Smooth muscle cell (in vitro differentiated cells): ENCODE measurements around the gene MAP2K6. TPM values are rescaled to one million over a fixed set of nuclear protein-coding genes. Genes with fewer than 3 reads are reported as not detected.

Experiments
- DNase-seq: peaks from one replicate; lab custom pipeline; 2025; ENCODE audit not compliant: unreplicated experiment; lab: John Stamatoyannopoulos, UW
- H2AFZ ChIP-seq: fragments of 200-600 bp; sonication (generic); 2 replicates; pipeline ENCODE4 v1.6.0; 2016; ENCODE audit warnings: antibody characterized with exemption, low read depth, mild to moderate bottlenecking
- H3F3A ChIP-seq: fragments of 200-600 bp; sonication (generic); 2 replicates; pipeline ENCODE4 v1.6.0; 2017; ENCODE audit warnings: antibody characterized with exemption, low read depth
- H3K27ac ChIP-seq: fragments of 200-600 bp; sonication (generic); 2 replicates; pipeline ENCODE4 v1.5.1; 2016; ENCODE audit warnings: low read depth, mild to moderate bottlenecking
- H3K27me3 ChIP-seq: fragments of 200-600 bp; sonication (generic); 2 replicates; pipeline ENCODE4 v1.6.1; 2016; ENCODE audit warnings: low read depth, mild to moderate bottlenecking
- H3K36me3 ChIP-seq: fragments of 200-600 bp; sonication (generic); 2 replicates; pipeline ENCODE4 v1.5.1; 2016; ENCODE audit warnings: low read depth
- H3K4me1 ChIP-seq: fragments of 200-600 bp; sonication (generic); 2 replicates; pipeline ENCODE4 v1.5.1; 2016; ENCODE audit warnings: low read depth
- H3K4me2 ChIP-seq: fragments of 200-600 bp; sonication (generic); 2 replicates; pipeline ENCODE4 v1.6.0; 2016; ENCODE audit warnings: mild to moderate bottlenecking
- H3K4me3 ChIP-seq: fragments of 200-600 bp; sonication (generic); 2 replicates; pipeline ENCODE4 v1.5.1; 2016; ENCODE audit warnings: mild to moderate bottlenecking
- H3K79me2 ChIP-seq: fragments of 200-600 bp; sonication (generic); 2 replicates; pipeline ENCODE4 v1.6.0; 2016; ENCODE audit warnings: low read depth, mild to moderate bottlenecking
- H3K9ac ChIP-seq: fragments of 200-600 bp; sonication (generic); 2 replicates; pipeline ENCODE4 v1.6.0; 2016; ENCODE audit warnings: low read depth
- H3K9me3 ChIP-seq: fragments of 200-600 bp; sonication (generic); replicated peaks from 2 replicates; pipeline ENCODE4 v1.5.1; 2016; ENCODE audit warnings: low read depth
- H4K20me1 ChIP-seq: fragments of 200-600 bp; sonication (generic); 2 replicates; pipeline ENCODE4 v1.6.0; 2016; ENCODE audit warnings: low read depth
- WGBS: methylation state at CpG from one replicate; pipeline ENCODE4 v1.1.7; 2016; ENCODE audit warnings: low lambda C conversion rate; 5-methylcytosine and 5-hydroxymethylcytosine counted together
- polyA plus RNA-seq: library from polyadenylated mRNA; unstranded; fragments of >200 nt; fragmentation: Nextera tagmentation; extraction: Ambion mirVana; gene quantifications from 2 replicates; pipeline ENCODE4 v1.2.1, GENCODE V29; 2016
- total RNA-seq: library from RNA; depleted of rRNA; stranded (reverse); fragments of >200 nt; gene quantifications from 2 replicates; pipeline ENCODE4 v1.2.3, GENCODE V29; 2014
- TF ChIP-seq, protein P1 (sequence below): fragments of 200-600 bp; sonication (generic); IDR thresholded peaks from 2 replicates; pipeline ENCODE4 v1.5.1; 2017; ENCODE audit warnings: borderline replicate concordance, mild to moderate bottlenecking, antibody characterized with exemption; ENCODE audit not compliant: insufficient read depth, poor library complexity, severe bottlenecking

Gene MAP2K6
- total and polyA plus RNA-seq, 2 experiments from 2014 or later: 5.0 to 8.1 TPM

DNA sequence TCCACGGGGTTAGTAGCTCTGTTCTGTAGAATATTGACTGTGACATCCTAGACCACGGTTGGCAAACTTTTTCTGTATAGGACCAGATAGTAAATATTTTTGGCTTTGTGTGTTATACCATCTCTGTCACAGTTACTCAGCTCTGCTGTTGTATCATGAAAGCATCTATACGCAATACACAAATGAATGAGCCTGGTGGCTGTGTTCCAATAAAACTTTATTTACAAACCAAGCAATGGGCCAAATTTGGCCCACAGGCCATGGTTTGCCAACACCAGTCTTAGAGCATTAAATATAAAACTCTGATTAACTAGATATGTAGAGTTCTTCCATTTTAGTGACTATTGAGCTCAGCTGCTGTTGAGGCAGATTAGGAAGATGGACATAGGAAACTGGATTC is 132.7 kb downstream of the MAP2K6 start:
- no peaks in the 10 kb centered on the region for H3K4me1 ChIP-seq
- WGBS: 97% methylated on average over 3 of the region's 3 CpGs
- no peak overlapping the region for H3K4me3 ChIP-seq
- H3K9ac ChIP-seq: no peak overlapping the region
- H4K20me1 ChIP-seq: no peaks in the 10 kb centered on the region
- H2AFZ ChIP-seq: no peak overlapping the region
- no peak for DNase-seq
- H3K79me2 ChIP-seq: no peaks in the 10 kb centered on the region
- H3K4me2 ChIP-seq: no peak overlapping the region
- H3K27me3 ChIP-seq: no peaks in the 10 kb centered on the region
- no peak overlapping the region for H3K27ac ChIP-seq
- no peaks in the 10 kb centered on the region for H3K9me3 ChIP-seq
- H3F3A ChIP-seq: no peaks in the 10 kb centered on the region
- H3K36me3 ChIP-seq: no peaks in the 10 kb centered on the region
- TF ChIP-seq, protein P1, sequence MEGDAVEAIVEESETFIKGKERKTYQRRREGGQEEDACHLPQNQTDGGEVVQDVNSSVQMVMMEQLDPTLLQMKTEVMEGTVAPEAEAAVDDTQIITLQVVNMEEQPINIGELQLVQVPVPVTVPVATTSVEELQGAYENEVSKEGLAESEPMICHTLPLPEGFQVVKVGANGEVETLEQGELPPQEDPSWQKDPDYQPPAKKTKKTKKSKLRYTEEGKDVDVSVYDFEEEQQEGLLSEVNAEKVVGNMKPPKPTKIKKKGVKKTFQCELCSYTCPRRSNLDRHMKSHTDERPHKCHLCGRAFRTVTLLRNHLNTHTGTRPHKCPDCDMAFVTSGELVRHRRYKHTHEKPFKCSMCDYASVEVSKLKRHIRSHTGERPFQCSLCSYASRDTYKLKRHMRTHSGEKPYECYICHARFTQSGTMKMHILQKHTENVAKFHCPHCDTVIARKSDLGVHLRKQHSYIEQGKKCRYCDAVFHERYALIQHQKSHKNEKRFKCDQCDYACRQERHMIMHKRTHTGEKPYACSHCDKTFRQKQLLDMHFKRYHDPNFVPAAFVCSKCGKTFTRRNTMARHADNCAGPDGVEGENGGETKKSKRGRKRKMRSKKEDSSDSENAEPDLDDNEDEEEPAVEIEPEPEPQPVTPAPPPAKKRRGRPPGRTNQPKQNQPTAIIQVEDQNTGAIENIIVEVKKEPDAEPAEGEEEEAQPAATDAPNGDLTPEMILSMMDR: no peak

DNA sequence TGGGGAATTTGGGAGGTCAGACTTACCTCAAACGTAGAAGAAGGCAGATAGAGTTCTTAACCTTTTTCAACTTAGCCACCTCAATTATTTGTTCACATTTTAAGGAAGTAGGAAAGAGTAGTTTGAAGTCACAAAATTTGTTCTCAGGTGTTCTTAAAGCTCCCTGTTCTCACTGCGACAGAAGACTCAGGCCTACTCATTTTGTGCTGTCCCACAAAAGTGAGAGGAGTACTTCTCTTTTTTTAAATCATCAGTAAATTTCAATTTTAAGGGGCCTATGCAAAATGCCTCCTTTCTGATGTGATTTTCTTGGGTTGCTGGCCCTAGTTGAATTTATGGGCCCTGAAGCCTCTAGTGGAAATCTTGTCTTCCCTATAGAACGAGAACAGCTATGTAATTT is 133.4 kb downstream of the MAP2K6 start:
- Histone ChIP-seq H2AFZ (no peak overlapping the region), H3K9ac (no peak overlapping the region), H3K79me2 (no peaks in the 10 kb centered on the region), H4K20me1 (no peaks in the 10 kb centered on the region), H3K27ac (no peak overlapping the region), H3K4me1 (no peaks in the 10 kb centered on the region), H3F3A (no peaks in the 10 kb centered on the region), H3K4me3 (no peak overlapping the region), H3K4me2 (no peak overlapping the region), H3K9me3 (no peaks in the 10 kb centered on the region), H3K27me3 (no peaks in the 10 kb centered on the region), H3K36me3 (no peaks in the 10 kb centered on the region)
- TF ChIP-seq, protein P1: no peak
- 86% methylated on average over 3 of the region's 3 CpGs for WGBS
- no peak for DNase-seq

DNA sequence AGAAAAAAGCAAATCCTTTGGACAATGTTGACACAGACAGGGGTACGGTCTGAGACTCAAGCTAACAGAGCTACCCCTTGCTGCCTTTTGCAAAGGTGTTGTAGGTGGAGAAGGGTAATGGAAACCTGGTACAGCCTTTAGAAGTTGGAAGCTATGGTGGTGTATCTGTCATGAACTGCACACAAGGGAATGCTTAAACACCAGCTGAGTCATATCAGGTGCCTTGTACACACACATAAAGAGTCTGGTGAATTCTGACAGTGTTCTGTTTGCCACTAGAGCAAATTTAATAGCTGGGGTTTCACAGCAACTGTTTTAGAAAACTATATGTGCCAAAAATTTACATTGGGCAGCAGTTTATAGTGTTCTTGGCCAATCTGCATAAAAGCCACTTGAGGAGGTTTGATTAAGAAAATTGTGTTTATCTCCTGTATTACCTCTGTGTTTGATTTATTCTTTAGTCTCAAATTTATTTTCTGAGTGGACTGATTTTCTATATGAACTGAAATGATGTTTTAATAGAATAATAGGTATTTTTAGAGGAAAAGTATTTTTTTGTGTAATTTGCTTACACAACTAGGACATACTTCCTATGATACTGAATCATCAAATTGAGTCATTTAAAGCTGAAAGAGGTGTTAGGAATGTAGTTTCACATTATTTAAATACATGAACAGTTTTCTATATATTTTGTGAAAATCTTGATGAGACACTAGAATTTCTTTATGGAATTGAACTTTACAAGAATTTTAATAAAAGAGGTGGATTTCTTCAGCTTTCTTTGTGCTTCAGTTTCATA is 136.9 kb downstream of the MAP2K6 start:
- no peaks in the 10 kb centered on the region for H3K9me3 ChIP-seq
- TF ChIP-seq, protein P1: no peak
- H3K4me3 ChIP-seq: no peak overlapping the region
- H3K4me1 ChIP-seq: no peaks in the 10 kb centered on the region
- no peak for DNase-seq
- H4K20me1 ChIP-seq: no peaks in the 10 kb centered on the region
- no peak overlapping the region for H3K27ac ChIP-seq
- no peaks in the 10 kb centered on the region for H3K36me3 ChIP-seq
- H2AFZ ChIP-seq: no peak overlapping the region
- WGBS: 100% methylated on average over 1 of the region's 1 CpG
- H3F3A ChIP-seq: no peaks in the 10 kb centered on the region
- H3K4me2 ChIP-seq: no peak overlapping the region
- no peaks in the 10 kb centered on the region for H3K27me3 ChIP-seq
- no peaks in the 10 kb centered on the region for H3K79me2 ChIP-seq
- H3K9ac ChIP-seq: no peak overlapping the region

DNA sequence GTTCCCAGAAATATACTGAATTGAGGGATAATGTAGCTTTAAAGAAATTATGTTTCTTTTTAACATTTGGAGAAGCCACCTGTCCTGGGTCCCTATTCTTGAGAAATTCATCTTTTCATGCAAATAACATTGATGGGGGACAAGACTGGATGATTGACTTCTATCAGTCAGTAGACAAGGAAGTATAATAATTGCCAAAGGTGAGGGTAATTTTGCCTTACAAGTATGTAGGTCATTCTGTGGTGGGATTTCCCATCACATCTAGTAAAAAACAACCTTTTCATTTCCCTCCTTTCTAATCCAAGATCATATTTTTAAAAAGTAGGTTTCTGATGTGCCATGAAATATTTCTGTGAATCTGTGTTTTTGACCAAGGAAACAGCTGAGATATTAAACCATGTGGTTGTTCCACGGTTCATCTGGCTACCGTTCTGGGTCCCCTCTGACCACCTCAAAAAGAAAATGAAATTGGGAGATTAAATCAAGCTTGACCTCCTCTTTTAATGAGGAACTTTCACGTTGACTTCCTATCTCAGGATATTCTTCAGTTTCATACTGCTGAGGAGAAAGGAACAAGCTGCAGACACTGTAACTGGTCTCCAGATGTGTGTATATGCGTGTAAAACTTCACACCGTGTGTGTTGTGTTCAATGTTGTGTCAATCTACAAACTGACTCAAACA is 138.6 kb downstream of the MAP2K6 start:
- no peak overlapping the region for H3K27ac ChIP-seq
- H3K79me2 ChIP-seq: no peaks in the 10 kb centered on the region
- no peak overlapping the region for H3K4me2 ChIP-seq
- DNase-seq: no peak
- no peaks in the 10 kb centered on the region for H3K27me3 ChIP-seq
- H4K20me1 ChIP-seq: no peaks in the 10 kb centered on the region
- no peak overlapping the region for H3K9ac ChIP-seq
- H3K36me3 ChIP-seq: no peaks in the 10 kb centered on the region
- no peak overlapping the region for H3K4me3 ChIP-seq
- H3K9me3 ChIP-seq: no peaks in the 10 kb centered on the region
- TF ChIP-seq, protein P1: no peak
- 94% methylated on average over 5 of the region's 5 CpGs for WGBS
- no peaks in the 10 kb centered on the region for H3F3A ChIP-seq
- H3K4me1 ChIP-seq: no peaks in the 10 kb centered on the region
- H2AFZ ChIP-seq: no peak overlapping the region
